Stimulated activated CD8-positive, alpha-beta memory T cell treated with anti-CD3 and anti-CD28 coated beads, Interleukin-7, amount 100 ng/mL, for 48 hours (primary cell): ENCODE measurements around the gene CRHR1.

Experiments used
- DNase-seq, 2 donors: peaks; one replicate each; pipeline ENCODE4 v3.0.0-alpha.2; 2020; ENCODE audit warnings: low read depth in 1 of 2; ENCODE audit errors: extremely low read depth in 1 of 2

Gene CRHR1

GRCh38 chr17:45787044-45787443 is 2.9 kb downstream of the CRHR1 start:
- DNase-seq = no peak

GRCh38 chr17:45787656-45788055 is 3.5 kb downstream of the CRHR1 start:
- DNase-seq = no peak

- no peak for DNase-seq
Observed at GRCh38 chr17:45788057-45788456, 3.9 kb downstream of the CRHR1 start.

GRCh38 chr17:45789874-45790273 is 5.8 kb downstream of the CRHR1 start:
- DNase-seq = no peak

- no peak for DNase-seq
Observed at GRCh38 chr17:45790296-45790922, 6.3 kb downstream of the CRHR1 start.

GRCh38 chr17:45791041-45791582 is 7.0 kb downstream of the CRHR1 start:
- no peak for DNase-seq

GRCh38 chr17:45791935-45792334 is 7.8 kb downstream of the CRHR1 start:
- no peak for DNase-seq

GRCh38 chr17:45792437-45792836 is 8.3 kb downstream of the CRHR1 start:
- DNase-seq = no peak

- no peak for DNase-seq
Observed at GRCh38 chr17:45792995-45793755, 9.1 kb downstream of the CRHR1 start.

GRCh38 chr17:45793999-45794540 is 9.9 kb downstream of the CRHR1 start:
- no peak for DNase-seq

GRCh38 chr17:45794840-45795239 is 10.7 kb downstream of the CRHR1 start:
- no peak for DNase-seq

- DNase-seq = no peak
Observed at GRCh38 chr17:45800816-45801215, 16.7 kb downstream of the CRHR1 start.

GRCh38 chr17:45801421-45801820 is 17.3 kb downstream of the CRHR1 start:
- DNase-seq = no peak

- no peak for DNase-seq
Observed at GRCh38 chr17:45808845-45809244, 24.7 kb downstream of the CRHR1 start.

GRCh38 chr17:45809499-45809898 is 25.4 kb downstream of the CRHR1 start:
- no peak for DNase-seq

GRCh38 chr17:45812102-45812501 is 28.0 kb downstream of the CRHR1 start:
- no peak for DNase-seq

- DNase-seq = no peak
Observed at GRCh38 chr17:45813048-45813725, 29.1 kb downstream of the CRHR1 start.

- DNase-seq = no peak
Observed at GRCh38 chr17:45814622-45815606, 30.8 kb downstream of the CRHR1 start.

GRCh38 chr17:45815752-45816151 is 31.6 kb downstream of the CRHR1 start:
- DNase-seq = no peak

- no peak for DNase-seq
Observed at GRCh38 chr17:45818041-45818440, 33.9 kb downstream of the CRHR1 start.
